ENCODE measurements around the gene HMGXB3. TPM values are rescaled to one million over a fixed set of nuclear protein-coding genes. Genes with fewer than 3 reads are reported as not detected.

HMGXB3 gene
- polyA plus RNA-seq, 1 donor from 2014 or later: 66.6 TPM

GRCh38 chr5:150080696-150081435, 80.3 kb downstream of the HMGXB3 start:
- Histone ChIP-seq H2AFZ (ENCODE audit: low read depth, low read length) (no peak overlapping the region), H4K20me1 (ENCODE audit: insufficient read depth) (no peaks in the 10 kb centered on the region), H3K9me3 (ENCODE audit: low read length) (no peaks in the 10 kb centered on the region), H3K4me3 (ENCODE audit: low read length) (no peak overlapping the region), H3K79me2 (replicated peaks; ENCODE audit: insufficient read depth, low read length) (no peaks in the 10 kb centered on the region), H3K9me2 (ENCODE audit: insufficient read depth, low read length) (no peaks in the 10 kb centered on the region), H3K27ac (ENCODE audit: low read length) (no peak overlapping the region), H3K9ac (ENCODE audit: low read length) (no peak overlapping the region), H3K27me3 (ENCODE audit: insufficient read depth, low read depth, low read length) (no peaks in the 10 kb centered on the region), H3K4me2 (ENCODE audit: low read length) (no peak overlapping the region), H3K36me3 (ENCODE audit: insufficient read depth, low read length) (no peaks in the 10 kb centered on the region), H3F3A (ENCODE audit: insufficient read depth, low read length, poor library complexity, severe bottlenecking) (no peaks in the 10 kb centered on the region)
- TF ChIP-seq CTCF (IDR thresholded peaks at IDR 0.05; ENCODE audit: poor library complexity, severe bottlenecking): no peak

GRCh38 chr5:150081541-150082283, 81.2 kb downstream of the HMGXB3 start:
- Histone ChIP-seq H3K27me3 (ENCODE audit: insufficient read depth, low read depth, low read length) (no peaks in the 10 kb centered on the region), H3K9me3 (ENCODE audit: low read length) (no peaks in the 10 kb centered on the region), H4K20me1 (ENCODE audit: insufficient read depth) (no peaks in the 10 kb centered on the region), H3F3A (ENCODE audit: insufficient read depth, low read length, poor library complexity, severe bottlenecking) (no peaks in the 10 kb centered on the region), H2AFZ (ENCODE audit: low read depth, low read length) (no peak overlapping the region), H3K27ac (ENCODE audit: low read length) (no peak overlapping the region), H3K4me3 (ENCODE audit: low read length) (no peak overlapping the region), H3K9ac (ENCODE audit: low read length) (no peak overlapping the region), H3K79me2 (replicated peaks; ENCODE audit: insufficient read depth, low read length) (no peaks in the 10 kb centered on the region), H3K9me2 (ENCODE audit: insufficient read depth, low read length) (no peaks in the 10 kb centered on the region), H3K4me2 (ENCODE audit: low read length) (no peak overlapping the region), H3K36me3 (ENCODE audit: insufficient read depth, low read length) (no peaks in the 10 kb centered on the region)
- TF ChIP-seq TAF1 (IDR thresholded peaks at IDR 0.05; ENCODE audit: low read depth) (no peak), SMC3 (conservative IDR thresholded peaks at IDR 0.05; ENCODE audit: poor library complexity) (no peak), RAD21 (conservative IDR thresholded peaks at IDR 0.05) (no peak), CTCF (IDR thresholded peaks at IDR 0.05; ENCODE audit: poor library complexity, severe bottlenecking) (no peak), MXI1 (conservative IDR thresholded peaks at IDR 0.05; ENCODE audit: poor library complexity, severe bottlenecking) (no peak), REST (IDR thresholded peaks at IDR 0.05; ENCODE audit: borderline replicate concordance) (no peak), EZH2 (IDR thresholded peaks at IDR 0.05; ENCODE audit: borderline replicate concordance, insufficient read depth, low read length, poor library complexity, severe bottlenecking) (no peak), EP300 (conservative IDR thresholded peaks at IDR 0.05; ENCODE audit: poor library complexity, severe bottlenecking) (no peak)
